Fibroblast of skin of scalp (primary cell): ENCODE data around the gene RELN.
A peak's percentile ranks its signal among the peaks of the same experiment; 100 is the strongest.
"Not testable (repeated sequence)": the region's sequence is repeated elsewhere in the genome, so short reads cannot be mapped to it uniquely, and the experiment has no call there.

ENCODE experiments used
- DNase-seq: peaks from one replicate; pipeline ENCODE4 v3.0.0-alpha.2; 2013

The RELN gene

DNA sequence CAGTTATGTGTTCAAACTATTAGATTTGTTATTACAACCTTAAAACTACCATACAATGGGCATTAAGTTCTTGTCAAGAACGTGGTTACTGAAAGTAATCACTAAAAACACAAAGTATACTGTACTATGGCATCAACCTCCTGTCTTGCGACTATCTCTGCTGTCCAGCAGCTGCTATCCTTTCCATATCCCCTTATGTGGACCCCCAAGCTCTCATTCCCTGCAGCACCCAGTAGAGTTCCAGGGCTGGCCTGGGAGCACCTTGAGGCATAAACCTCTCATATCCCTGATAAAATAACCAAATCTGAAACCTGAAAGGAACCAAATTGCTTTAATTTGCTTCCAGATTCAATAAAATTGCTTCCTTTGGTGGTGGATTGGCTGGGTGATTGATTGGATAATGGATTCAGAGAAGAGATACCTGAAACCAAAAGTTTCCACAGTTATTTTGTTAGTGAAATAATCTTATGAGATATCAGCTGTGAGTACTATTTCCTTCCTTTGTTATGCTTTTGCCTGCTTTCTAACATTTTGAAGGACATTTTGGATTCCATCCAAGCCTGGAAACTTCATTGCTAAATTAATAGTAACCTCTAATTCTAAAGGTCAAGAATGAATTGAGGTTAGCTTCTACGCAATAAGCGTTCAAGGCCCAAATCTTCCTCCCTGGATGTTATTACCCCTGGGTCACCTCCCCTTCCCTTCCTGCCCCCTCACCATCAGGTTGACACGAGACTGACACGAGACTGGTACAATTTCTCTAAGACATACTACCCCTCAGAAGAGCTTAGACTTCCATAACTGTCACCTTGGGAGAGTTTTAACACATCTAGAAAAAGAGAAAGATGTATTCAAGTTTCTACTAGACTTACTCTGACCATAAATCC, 48.8 kb downstream of the RELN start:
- no peak for DNase-seq

DNA sequence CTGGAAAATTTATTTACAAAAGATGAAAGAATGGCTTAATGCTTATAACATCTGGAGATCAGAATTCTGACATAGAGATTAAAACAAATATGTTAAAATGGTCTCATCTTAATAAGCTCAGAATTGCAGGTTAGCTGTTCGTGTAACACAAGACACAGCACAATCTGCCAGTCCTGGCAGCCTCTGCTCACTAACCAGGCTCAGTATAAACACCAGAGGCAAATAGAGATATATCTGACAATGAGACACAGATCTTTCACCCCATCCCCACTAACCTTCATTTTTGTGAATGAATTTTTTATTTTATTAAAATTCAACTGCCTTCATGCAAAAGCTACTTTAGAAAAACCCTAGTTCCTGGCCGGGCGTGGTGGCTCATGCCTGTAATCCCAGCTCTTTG, 51.8 kb downstream of the RELN start:
- no peak for DNase-seq

GRCh38 chr7:103936558-103936957, 52.9 kb downstream of the RELN start:
- no peak for DNase-seq

- DNase-seq, result no peak
Measured at GRCh38 chr7:103934508-103934907, 55.0 kb downstream of the RELN start.

DNA sequence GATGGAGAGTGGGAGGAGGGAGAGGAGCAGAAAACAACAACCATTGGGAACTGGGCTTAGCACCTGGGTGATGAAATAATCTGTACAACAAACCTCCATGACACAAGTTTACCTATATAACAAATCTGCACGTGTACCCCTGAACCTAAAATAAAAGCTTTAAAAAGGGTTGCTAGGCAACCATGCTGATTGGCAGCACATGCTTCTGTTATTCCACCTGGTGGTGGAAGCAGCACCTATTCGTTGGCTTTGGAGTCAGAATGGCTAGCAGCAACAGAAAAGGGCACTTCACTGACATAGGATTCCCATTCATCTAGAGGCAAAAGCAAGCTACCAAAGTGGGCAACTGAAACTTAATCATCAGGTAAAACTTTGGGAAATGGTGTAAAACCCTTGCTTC, 57.1 kb downstream of the RELN start:
- no peak for DNase-seq

- no peak for DNase-seq
Measured at GRCh38 chr7:103929901-103930311, 59.6 kb downstream of the RELN start.

- DNase-seq, result no peak
Measured at GRCh38 chr7:103928581-103928980, 60.9 kb downstream of the RELN start.

DNA sequence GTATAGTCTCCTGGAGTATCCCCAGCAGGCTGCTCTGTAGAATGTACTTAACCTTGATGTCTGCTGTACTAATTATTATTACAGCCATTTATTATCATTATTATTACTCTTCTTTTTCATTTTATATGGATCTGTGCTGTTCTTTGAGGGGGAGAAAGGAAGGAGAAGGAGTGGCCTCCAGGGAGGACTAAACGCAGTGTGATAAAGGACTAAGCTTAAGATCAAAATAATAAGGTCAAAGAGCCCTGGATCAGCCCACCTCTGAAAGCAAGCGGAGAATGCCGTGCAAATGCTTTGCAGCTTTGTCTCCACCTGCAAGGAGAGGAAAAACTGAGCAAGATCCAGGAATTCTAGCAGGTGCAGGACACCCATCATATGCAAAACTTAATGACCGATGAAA, 65.3 kb downstream of the RELN start:
- DNase-seq, result no peak

DNA sequence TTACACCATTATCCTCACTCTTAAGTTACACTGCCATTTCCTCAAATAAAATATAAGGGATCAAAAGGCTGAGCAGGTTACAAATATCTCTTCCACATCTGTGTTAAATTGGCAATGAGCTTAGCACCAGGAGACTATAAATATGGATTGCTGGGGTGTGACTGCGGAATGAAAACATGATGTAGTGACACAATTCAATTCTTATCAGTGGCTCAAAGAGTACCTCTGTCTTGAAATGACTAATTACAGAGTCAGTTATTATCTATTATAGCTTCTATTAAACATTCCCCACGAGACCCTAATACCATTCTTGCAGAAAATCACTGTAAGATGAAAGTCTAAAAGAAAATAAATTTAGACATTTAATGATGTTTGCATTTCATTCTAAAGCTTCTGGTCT, 67.1 kb downstream of the RELN start:
- no peak for DNase-seq

DNA sequence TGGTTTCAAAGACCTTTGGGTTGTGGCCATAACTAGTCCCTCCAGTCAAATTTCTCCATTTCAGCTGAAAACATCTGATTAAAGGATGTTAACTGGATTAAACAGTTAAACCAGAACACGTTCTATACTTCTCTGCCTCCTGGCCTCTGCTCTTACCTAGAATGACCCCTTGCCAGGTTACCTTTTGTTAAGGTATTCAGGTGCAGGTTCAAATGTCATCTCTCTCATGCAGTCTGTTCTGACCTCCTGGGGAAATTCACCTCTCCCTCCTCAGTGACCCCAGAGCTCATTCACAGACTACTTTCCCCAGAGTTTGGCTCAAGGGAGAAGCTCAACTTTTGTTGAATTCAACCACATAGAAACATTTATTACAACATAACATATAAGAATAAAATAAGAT, 67.8 kb downstream of the RELN start:
- DNase-seq, result no peak

DNA sequence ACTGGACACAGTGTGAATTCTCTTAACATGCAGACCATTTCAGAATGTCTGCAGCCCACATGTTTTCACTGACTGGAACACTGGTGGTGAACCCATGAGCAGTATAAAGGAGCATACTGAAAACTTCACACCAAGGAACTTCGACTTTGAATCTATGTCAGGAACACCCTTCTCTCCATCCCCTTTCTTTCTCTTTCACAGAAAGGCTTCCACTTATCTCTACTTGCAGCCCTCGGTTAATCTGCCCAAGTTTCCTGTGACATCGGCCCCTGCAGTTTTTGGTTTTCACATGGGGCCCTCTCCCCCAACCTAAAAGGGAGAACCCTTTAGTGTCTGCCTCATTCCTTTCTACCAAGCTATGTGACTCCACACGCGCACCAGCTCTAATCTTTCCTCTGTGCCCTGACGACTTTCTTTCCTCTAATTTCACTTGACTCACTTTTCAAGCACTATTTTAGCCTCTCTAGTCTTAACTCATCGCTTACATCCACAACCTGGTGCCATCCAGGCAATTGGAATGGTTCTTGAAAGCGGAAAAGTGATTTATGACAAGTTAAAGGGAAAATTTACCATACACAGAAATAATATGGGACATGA, 70.1 kb downstream of the RELN start:
- no peak for DNase-seq

GRCh38 chr7:103918631-103919271, 70.7 kb downstream of the RELN start:
- DNase-seq, result peak; percentile 4

DNA sequence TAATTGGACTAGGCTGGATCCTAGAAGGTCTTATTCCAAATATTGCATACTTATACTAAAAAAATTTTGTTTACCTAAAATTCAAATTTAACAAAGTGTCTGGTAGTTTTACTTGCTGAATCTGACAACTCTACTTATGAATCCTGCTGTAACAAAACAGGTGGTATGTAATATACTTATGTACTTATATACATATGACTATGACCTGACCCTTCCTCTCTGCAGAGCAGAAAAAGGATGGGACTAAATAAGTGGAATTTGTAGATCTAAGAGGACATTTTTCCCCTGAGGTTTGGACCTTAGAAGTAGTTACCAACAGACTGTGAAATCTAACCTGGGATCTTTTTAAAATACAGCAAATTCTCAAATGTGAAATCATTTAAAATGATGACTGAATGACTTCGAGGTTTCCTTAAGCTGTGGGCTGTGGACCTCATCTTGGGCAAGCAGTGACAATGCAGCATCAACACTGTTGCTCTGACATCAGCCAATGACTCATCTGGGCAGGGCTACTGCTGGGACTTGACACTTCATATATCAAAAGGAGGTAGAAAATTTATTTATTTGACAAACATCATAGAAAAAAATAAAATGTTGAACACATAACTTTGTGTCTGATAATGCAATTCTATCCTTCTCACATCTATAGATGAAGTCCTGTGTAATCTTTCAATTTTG, 73.6 kb downstream of the RELN start:
- peak; percentile 19 for DNase-seq

DNA sequence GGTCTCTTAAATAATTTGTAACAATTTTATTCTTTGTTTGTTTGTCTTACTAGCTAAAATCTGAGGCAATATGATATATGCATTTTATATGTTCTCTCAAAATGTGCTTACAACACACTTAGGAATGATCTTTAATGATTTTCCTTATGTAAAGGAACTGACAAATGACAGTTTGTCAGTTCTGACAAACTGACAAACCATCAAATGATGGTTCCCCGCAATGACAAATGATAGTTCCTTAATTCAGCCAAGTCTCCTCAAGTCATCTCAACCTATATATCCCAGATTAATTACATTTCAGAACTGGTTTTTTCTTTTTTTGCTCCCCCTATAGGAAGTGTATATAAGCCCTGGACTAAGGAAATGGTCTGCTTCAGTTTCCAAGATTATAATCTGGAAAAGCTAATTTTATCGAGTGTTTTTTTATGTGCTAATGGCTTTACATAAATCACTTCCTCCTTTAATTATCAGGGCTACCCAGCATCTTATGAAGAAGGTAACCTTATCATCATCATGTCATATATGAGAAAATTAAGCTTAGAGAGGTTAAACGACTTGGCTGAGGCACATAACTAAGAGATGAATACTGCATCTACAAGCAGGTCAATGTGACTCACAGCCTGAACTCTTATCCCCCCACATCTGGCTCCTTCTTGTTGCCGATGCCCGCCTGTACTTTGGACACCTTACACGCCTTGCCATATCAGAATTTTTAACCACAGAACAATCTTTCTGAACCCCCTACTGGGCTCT, 75.1 kb downstream of the RELN start:
- DNase-seq, result no peak

DNA sequence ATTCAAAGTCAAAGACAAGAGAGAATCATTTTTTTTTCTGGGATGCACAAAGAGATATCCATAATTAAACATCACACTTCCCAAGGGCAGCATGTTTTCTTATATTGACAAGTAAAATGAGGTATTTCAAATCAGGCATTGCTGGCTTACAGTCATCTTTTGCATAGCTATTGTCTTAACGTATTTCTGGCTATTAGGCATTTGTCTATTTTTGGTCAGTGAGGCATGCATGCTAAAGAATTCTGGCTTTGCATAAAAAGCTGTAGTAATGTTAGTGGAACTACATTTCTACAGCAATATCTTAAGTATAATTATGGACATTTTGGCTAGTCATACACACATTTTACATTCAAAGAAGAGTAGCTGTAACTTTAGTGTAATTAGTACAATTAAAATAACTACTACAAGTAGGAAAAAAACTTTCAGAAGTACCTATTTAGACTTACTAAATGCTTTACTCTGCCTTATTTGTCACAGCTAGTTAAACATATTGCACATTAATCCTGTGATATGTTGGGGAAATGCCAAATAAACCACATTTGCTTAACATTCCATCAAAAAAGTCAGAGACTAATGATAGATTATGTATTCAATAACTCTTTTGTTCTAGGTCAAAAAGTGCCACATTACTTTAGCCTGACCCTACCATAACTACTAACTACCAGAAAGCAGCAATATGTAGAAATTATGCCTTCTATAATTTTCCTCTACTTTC, 76.4 kb downstream of the RELN start:
- DNase-seq, result peak; percentile 1

DNA sequence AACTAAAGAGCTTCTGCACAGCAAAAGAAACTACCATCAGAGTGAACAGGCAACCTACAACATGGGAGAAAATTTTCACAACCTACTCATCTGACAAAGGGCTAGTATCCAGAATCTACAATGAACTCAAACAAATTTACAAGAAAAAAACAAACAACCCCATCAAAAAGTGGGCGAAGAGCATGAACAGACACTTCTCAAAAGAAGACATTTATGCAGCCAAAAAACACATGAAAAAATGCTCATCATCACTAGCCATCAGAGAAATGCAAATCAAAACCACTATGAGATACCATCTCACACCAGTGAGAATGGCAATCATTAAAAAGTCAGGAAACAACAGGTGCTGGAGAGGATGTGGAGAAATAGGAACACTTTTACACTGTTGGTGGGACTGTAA, 78.4 kb downstream of the RELN start:
- DNase-seq, result not testable (repeated sequence)

- no peak for DNase-seq
Measured at GRCh38 chr7:103905997-103906396, 83.5 kb downstream of the RELN start.

DNA sequence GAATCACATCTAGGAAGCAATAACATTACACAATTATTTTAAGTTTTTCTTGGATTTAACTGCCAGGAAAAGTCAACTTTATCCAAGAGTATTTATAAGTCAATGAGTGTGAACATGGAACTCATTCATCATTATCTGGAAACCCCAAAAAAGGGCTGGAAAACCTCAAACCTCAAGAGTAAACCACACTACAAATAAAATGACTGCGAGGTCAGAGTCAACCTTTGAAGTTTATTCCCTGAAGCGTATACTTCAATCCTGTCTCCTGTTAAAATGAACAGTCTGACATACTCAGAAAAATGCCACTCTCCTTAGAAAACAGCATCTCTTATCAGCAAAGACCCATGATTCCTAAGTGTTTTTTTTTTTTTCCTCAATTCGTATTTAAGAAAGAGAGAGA, 86.5 kb downstream of the RELN start:
- no peak for DNase-seq

- not testable (repeated sequence) for DNase-seq
Measured at GRCh38 chr7:103896826-103897225, 92.6 kb downstream of the RELN start.

- no peak for DNase-seq
Measured at GRCh38 chr7:103894656-103895596, 94.5 kb downstream of the RELN start.

DNA sequence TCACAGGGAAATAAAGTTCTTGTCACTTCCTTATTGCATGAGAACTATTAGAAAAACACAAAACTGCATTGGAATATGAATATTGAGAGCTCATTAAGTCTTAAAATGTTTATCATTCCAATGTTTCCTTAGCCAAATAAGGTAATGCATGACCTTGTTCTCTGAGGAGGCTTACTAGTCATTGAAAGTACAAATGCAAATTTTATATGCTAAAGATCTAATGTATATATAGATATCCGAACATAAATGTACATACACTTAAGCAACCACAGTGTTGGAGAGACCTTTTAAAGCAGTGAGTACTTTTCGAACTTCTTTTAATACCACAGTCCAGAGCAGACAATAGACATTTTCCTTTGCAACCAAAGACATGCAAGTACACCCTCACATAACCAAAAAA, 96.1 kb downstream of the RELN start:
- DNase-seq, result no peak
